ENCODE measurements around the gene ALDH1A1.

ALDH1A1 gene

DNA sequence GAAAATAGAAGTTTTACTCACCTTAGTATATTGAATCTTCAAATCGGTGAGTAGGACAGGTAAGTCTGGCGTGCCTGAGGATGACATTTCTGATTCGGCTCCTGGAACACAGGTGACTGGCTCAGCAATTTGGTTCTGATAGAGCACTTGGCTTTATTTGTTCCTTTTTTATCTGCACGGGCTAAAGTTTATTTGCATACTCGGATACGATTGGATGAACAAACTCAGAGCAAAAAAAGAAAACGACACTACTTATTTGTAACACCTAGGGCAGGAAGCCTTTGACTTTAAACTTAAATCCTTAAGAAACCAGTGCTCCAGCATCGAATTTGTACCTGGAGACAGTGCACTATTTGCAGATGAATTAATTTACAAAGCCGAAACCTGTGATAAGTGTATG lies at the start of gene ALDH1A1:
TSS of gene ALDH1A1 (minus strand) at position 140 of the 400 bp plus-strand sequence. CDS start at position 87, 53 bp downstream.
- H3K9me3 Mint-ChIP-seq: no peaks in the 10 kb centered on the region
- H3K27ac Mint-ChIP-seq: no peak within 1 kb of the TSS
- no peaks in the 10 kb centered on the region for H3K4me1 Mint-ChIP-seq
- TF ChIP-seq CTCF (IDR thresholded peaks at IDR 0.05): no peak
- peaks cover 3% of the 10 kb centered on the region for H3K27me3 Mint-ChIP-seq (ENCODE audit: low read depth, poor library complexity)
- H3K36me3 Mint-ChIP-seq (ENCODE audit: low read depth): no peaks in the 10 kb centered on the region
- no peak for DNase-seq
- no peak within 1 kb of the TSS for H3K4me3 Mint-ChIP-seq

DNA sequence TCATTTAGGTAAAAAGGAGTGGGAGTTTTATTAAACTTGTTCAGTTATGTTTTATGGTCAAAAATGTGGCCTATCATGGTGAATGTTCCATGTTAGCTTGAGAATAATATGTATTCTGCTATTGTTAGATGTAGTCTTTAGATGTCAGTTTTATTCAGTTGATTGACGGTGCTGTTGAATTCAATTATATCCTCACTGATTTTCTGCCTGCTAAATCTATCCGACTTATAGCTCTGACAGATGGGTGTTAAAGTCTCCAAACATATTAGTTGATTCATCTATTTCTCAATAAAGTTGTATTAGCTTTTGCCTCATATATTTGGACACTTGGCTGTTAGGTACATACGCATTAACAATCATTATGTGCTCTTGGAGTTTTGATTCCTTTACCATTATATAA lies 49.0 kb upstream of the ALDH1A1 start:
- TF ChIP-seq CTCF (IDR thresholded peaks at IDR 0.05): no peak
- H3K9me3 Mint-ChIP-seq: no peaks in the 10 kb centered on the region
- no peaks in the 10 kb centered on the region for H3K27me3 Mint-ChIP-seq (ENCODE audit: low read depth, poor library complexity)
- no peak overlapping the region for H3K27ac Mint-ChIP-seq
- no peaks in the 10 kb centered on the region for H3K4me1 Mint-ChIP-seq
- H3K4me3 Mint-ChIP-seq: no peak overlapping the region
- no peaks in the 10 kb centered on the region for H3K36me3 Mint-ChIP-seq (ENCODE audit: low read depth)
- DNase-seq: no peak

DNA sequence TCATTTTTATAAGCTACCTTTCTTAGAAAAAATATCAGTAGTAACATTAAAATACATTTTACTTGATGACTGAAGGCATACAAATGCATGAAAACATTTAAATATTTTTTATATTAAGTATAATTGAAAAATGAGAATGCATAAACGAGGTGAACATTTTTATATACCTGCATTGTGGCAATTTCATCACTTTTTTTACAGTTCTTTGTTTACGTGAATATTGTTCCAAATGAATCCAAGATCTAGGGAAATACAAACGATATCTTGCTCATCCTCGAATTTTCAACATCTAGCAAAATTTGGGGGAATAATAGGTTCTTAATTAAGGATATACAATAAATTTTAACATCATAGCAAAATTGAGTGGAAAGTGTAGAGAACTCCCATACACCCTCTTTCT lies 45.5 kb upstream of the ALDH1A1 start:
- no peak overlapping the region for H3K4me3 Mint-ChIP-seq

GRCh38 chr9:72997387-72997995 lies 44.6 kb upstream of the ALDH1A1 start:
- Mint-ChIP-seq H3K4me1 (no peaks in the 10 kb centered on the region), H3K27me3 (ENCODE audit: low read depth, poor library complexity) (no peaks in the 10 kb centered on the region), H3K9me3 (no peaks in the 10 kb centered on the region), H3K4me3 (no peak overlapping the region), H3K27ac (peak overlapping the region; percentile 55), H3K36me3 (ENCODE audit: low read depth) (no peaks in the 10 kb centered on the region)
- no peak for DNase-seq
- TF ChIP-seq CTCF (IDR thresholded peaks at IDR 0.05): no peak

More for the DNA sequence above, 45.5 kb upstream of the ALDH1A1 start:
- H3K27ac Mint-ChIP-seq: no peak overlapping the region
- no peaks in the 10 kb centered on the region for H3K36me3 Mint-ChIP-seq (ENCODE audit: low read depth)
- H3K9me3 Mint-ChIP-seq: no peaks in the 10 kb centered on the region
- no peak for DNase-seq
- H3K4me1 Mint-ChIP-seq: no peaks in the 10 kb centered on the region
- no peaks in the 10 kb centered on the region for H3K27me3 Mint-ChIP-seq (ENCODE audit: low read depth, poor library complexity)
- TF ChIP-seq CTCF (IDR thresholded peaks at IDR 0.05): no peak

GRCh38 chr9:72996684-72997314 lies 43.9 kb upstream of the ALDH1A1 start:
- H3K4me3 Mint-ChIP-seq: no peak overlapping the region
- H3K9me3 Mint-ChIP-seq: no peaks in the 10 kb centered on the region
- no peak overlapping the region for H3K27ac Mint-ChIP-seq
- no peaks in the 10 kb centered on the region for H3K4me1 Mint-ChIP-seq
- no peaks in the 10 kb centered on the region for H3K27me3 Mint-ChIP-seq (ENCODE audit: low read depth, poor library complexity)
- no peaks in the 10 kb centered on the region for H3K36me3 Mint-ChIP-seq (ENCODE audit: low read depth)
- no peak for DNase-seq
- no peak for TF ChIP-seq CTCF (IDR thresholded peaks at IDR 0.05)

- Mint-ChIP-seq H3K4me3 (no peak overlapping the region), H3K36me3 (ENCODE audit: low read depth) (no peaks in the 10 kb centered on the region), H3K27me3 (ENCODE audit: low read depth, poor library complexity) (no peaks in the 10 kb centered on the region), H3K27ac (no peak overlapping the region), H3K4me1 (no peaks in the 10 kb centered on the region), H3K9me3 (no peaks in the 10 kb centered on the region)
- DNase-seq: no peak
- TF ChIP-seq CTCF (IDR thresholded peaks at IDR 0.05): no peak
Observed at GRCh38 chr9:72996114-72996513, 43.3 kb upstream of the ALDH1A1 start.
